HFF-Myc (cell line): Measurements from ENCODE around the gene HAGHL.

Experiments
- DNase-seq: peaks from one replicate; pipeline ENCODE4 v3.0.0-alpha.2; 2011; ENCODE audit warnings: low read depth; ENCODE audit errors: extremely low read depth
- H3K4me3 ChIP-seq: replicated peaks from 2 replicates; pipeline ENCODE4 v1.5.1; 2011; ENCODE audit warnings: low read depth, mild to moderate bottlenecking, control low read depth, low read length
- TF ChIP-seq, protein P1 (sequence below): IDR thresholded peaks from 2 replicates; pipeline ENCODE4 v1.5.1; 2012; ENCODE audit warnings: mild to moderate bottlenecking, low read depth, low read length, control low read depth; ENCODE audit errors: missing control alignments

The HAGHL gene

GRCh38 chr16:766008-766819 lies 39.3 kb downstream of the HAGHL start:
- no peak overlapping the region for H3K4me3 ChIP-seq
- DNase-seq = no peak
- TF ChIP-seq, protein P1, sequence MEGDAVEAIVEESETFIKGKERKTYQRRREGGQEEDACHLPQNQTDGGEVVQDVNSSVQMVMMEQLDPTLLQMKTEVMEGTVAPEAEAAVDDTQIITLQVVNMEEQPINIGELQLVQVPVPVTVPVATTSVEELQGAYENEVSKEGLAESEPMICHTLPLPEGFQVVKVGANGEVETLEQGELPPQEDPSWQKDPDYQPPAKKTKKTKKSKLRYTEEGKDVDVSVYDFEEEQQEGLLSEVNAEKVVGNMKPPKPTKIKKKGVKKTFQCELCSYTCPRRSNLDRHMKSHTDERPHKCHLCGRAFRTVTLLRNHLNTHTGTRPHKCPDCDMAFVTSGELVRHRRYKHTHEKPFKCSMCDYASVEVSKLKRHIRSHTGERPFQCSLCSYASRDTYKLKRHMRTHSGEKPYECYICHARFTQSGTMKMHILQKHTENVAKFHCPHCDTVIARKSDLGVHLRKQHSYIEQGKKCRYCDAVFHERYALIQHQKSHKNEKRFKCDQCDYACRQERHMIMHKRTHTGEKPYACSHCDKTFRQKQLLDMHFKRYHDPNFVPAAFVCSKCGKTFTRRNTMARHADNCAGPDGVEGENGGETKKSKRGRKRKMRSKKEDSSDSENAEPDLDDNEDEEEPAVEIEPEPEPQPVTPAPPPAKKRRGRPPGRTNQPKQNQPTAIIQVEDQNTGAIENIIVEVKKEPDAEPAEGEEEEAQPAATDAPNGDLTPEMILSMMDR = no peak

GRCh38 chr16:766820-767640 lies 40.1 kb downstream of the HAGHL start:
- DNase-seq = no peak
- H3K4me3 ChIP-seq = no peak overlapping the region
- TF ChIP-seq, protein P1 = no peak

DNA sequence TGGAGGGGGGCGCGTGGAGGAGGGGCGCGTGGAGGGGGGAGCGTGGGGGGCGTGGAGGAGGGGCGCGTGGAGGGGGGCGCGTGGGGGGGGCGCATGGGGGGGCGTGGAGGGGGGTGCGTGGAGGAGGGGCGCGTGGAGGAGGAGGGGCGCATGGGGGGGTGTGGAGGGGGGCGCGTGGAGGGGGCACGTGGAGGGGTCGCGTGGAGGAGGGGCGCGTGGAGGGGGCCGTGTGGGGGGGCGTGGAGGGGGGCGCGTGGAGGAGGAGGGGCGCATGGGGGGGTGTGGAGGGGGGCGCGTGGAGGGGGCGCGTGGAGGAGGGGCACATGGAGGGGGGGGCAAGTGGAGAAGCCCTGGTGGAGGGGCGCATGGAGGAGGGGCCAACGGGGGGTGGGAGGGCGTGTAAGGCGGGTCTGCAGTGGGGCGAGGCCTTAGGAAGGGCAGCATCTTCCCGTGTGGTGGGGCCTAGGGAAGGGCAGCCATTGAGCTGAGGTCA lies 40.9 kb downstream of the HAGHL start:
- TF ChIP-seq, protein P1 = no peak
- DNase-seq = no peak

DNA sequence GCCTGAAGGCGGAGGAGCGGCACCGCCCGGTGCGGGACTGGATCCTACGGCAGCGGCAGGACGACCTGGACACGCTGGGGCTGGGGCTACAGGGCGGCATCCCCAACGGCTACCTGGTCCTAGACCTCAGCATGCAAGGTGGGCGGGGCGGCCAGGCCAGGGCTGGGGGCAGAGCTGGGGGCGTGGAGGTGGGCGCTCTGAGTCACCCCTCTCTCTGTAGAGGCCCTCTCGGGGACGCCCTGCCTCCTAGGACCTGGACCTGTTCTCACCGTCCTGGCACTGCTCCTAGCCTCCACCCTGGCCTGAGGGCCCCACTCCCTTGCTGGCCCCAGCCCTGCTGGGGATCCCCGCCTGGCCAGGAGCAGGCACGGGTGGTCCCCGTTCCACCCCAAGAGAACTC lies 41.5 kb downstream of the HAGHL start:
- TF ChIP-seq, protein P1 = no peak
- DNase-seq = no peak
- H3K4me3 ChIP-seq = no peak overlapping the region

More for the DNA sequence above, 40.9 kb downstream of the HAGHL start:
- H3K4me3 ChIP-seq = no peak overlapping the region

DNA sequence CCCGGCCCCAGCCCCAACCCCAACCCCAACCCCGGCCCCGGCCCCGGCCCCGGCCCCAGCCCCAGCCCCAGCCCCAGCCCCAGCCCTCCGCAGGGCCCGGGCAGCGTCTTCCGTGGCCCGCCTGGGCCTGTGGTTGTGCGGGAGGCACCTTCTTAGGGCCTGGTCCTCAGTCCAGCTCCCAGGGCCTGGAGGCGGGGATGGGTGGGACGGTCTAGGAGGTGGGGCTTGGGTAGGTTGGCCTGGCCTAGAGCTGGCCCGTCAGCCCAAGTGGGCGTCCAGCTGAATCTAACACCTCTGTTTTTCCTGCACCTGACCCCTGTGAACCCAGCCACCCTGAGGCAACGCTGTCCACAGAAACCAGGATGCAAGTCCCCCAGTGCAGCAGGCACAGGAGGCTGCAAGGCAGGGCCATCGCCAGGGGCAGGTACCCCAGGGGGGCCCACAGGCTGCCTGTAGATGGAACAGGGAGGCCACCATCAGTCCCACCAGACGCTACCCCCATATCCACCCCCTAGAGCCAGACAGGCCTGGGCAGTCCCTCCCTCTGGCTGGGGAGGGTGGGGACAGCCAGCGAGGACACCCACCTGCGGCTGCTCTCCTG lies 42.4 kb downstream of the HAGHL start:
- no peak for DNase-seq
- TF ChIP-seq, protein P1 = no peak
- no peak overlapping the region for H3K4me3 ChIP-seq

DNA sequence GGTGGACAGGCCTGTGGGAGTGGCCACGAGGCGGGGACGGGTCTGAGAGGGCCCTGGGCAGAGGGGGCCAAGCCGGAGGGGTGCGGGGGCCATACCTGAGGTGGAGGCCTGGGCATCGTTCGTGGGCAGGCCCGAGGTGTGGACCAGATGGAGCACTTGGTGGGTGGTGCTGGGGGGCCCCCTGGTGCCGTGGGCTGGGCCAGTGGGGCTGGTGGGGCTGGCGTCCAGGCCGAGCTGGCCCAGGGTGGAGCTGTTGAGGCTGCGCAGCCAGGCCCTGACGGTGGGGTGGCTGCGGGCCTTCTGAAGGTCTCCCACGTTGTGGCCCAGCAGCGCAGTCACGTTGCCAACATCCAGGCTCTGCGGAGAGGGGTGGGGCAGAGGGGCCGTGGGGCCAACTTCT lies 43.0 kb downstream of the HAGHL start:
- no peak for DNase-seq
- TF ChIP-seq, protein P1 = no peak
- no peak overlapping the region for H3K4me3 ChIP-seq
